Activated CD8-positive, alpha-beta memory T cell treated with anti-CD3 and anti-CD28 coated beads for 1 hour (primary cell): Measurements from ENCODE around the gene SLC16A13.
"Not testable (repeated sequence)": the region's sequence is repeated elsewhere in the genome, so short reads cannot be mapped to it uniquely, and the experiment has no call there.

Experiments used
- DNase-seq, 2 donors: peaks; one replicate each; pipeline ENCODE4 v3.0.0-alpha.2; 2020; ENCODE audit warnings: low read depth in 1 of 2; ENCODE audit errors: extremely low read depth in 1 of 2

The SLC16A13 gene

DNA sequence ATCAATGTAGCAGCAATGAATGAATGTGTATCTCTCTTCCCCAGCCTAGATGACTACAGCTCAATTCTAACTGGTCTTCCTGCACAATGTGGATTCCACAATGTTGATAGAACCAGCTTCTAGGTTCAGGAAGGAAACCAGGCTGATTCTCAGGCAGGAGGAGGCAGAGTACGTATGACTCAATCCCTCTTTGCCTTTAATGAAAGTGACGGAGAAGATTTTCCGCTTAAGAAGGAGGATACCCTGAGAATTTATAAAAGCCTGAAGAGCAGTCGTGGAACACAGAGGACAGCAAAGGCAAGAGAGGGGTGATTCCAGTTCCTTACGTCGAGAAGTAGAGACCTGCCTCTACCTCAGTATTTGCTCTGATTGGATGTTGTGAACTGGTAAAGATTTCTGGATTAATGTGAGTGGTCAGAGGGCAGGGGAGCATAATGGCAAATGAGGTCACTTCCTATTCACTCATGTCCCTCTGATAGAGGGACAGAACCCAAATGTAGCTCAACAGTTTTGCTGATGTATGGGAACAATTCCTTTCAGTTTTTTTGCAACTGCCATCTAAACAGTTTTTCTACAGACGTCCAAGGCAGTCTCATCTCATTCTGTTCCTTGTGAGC lies 23.1 kb downstream of the SLC16A13 start:
- no peak for DNase-seq

GRCh38 chr17:7060165-7060891 lies 24.5 kb downstream of the SLC16A13 start:
- no peak for DNase-seq

- no peak for DNase-seq
These were observed 27.8 kb downstream of the SLC16A13 start for GRCh38 chr17:7063518-7064094.

DNA sequence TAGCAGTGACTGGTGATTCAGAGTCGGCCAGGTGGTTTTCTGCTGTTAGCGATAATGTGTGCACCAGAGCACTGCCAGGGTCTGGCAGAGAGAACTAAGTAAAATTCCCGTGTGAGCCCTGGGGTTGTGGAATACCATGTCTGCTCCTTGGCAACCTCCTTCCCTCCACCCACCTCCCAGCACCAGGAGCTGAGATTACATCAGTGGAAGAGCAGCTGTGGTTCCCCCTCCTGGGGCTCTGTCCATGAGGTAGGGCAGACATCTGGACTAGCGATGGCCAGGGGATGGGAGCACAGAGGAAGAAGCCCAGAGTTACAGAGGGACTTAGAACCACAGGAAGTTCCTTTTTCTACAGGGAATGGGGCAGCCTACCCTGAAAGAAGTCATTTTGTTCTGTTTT lies 28.4 kb downstream of the SLC16A13 start:
- DNase-seq = no peak

DNA sequence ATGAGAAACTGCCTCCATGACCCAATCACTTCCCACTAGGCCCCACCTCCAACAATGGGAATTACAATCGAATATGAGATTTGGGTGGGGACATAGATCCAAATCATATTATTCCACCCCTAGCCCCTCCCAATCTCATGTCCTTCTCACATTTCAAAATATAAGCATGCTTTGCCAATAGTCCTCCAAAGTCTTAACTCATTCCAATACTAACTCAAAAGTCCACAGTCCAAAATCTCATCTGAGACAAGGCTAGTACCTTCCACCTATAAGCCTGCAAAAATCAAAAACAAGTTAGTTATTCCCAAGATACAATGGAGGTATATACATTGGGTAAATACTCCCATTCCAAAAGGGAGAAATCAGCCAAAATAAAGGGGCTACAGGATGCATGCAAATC lies 31.4 kb downstream of the SLC16A13 start:
- DNase-seq = no peak

DNA sequence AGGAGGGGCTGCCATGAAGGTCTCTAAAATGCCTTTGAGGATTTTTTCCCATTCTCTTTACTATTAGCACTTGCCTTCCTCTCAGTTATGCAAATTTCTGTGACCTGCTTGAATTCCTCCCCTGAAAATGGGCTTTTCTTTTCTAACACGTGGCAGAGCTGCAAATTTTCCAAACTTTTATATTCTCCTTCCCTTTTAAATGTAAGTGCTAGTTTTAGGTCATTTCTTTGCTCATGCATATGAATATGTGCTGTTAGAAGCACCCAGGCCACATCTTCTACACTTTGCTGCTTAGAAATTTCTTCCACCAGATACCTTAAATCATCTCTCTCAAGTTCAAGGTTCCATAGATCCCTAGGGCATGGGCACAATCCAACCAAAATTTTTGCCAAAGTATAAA lies 32.5 kb downstream of the SLC16A13 start:
- DNase-seq = no peak

DNA sequence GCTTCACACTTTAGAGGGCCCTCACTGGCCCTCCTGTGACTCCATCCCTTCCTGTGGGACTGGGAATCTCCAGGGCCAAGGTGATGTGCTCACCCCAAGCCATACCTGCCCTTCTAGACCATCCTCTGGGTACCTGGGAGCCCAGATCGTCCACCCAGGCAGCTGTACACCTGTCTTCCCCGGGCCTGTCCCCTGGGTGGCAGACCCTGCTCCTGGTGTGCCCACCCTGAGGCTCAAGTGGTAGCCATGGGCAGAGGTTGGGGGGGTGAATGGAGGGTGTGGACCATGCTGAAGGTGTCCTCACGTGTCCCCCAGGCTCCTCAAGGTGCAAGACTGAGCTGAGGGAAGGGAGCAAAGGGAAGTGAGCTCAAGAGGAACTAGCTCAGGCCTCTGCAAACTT lies 34.9 kb downstream of the SLC16A13 start:
- no peak for DNase-seq

DNA sequence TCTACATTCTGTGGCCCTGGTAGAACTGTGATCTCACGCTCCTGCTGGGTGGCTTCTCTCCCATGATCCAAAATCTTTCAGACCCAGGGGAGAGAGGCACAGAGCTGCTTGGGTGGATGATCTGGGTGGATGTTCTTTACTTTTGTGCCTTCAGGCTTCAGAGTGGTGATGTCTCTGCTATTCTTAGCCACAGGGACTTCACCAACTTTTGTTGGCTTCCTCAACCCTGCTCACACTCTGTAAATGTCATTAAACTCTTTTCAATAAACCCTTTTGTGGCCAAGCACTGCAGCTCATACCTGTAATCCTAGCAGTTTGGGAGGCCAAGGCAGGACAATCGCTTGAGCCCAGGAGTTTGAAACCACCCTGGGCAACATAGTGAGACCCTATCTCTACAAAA lies 36.6 kb downstream of the SLC16A13 start:
- DNase-seq = no peak

DNA sequence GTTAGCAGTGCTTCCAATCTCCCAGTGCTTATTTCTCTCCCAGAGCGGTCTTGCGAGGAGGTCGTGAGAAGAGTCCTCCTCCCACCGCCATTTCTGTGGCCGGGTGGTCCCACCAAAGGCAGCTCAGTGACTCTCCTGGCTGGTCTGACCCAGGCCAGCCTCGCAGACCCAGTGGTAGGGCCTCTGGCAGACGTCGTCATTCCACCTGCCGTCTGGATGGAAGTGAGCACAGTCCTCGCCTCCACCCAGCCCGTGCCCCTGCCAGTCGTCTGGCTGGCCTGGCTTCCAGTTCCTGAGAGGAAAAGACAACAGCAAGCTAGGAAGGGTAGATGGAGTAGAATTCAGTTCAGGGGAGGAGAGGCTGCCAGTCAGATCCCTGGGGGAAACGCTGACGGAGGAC lies 39.1 kb downstream of the SLC16A13 start:
- DNase-seq = no peak

DNA sequence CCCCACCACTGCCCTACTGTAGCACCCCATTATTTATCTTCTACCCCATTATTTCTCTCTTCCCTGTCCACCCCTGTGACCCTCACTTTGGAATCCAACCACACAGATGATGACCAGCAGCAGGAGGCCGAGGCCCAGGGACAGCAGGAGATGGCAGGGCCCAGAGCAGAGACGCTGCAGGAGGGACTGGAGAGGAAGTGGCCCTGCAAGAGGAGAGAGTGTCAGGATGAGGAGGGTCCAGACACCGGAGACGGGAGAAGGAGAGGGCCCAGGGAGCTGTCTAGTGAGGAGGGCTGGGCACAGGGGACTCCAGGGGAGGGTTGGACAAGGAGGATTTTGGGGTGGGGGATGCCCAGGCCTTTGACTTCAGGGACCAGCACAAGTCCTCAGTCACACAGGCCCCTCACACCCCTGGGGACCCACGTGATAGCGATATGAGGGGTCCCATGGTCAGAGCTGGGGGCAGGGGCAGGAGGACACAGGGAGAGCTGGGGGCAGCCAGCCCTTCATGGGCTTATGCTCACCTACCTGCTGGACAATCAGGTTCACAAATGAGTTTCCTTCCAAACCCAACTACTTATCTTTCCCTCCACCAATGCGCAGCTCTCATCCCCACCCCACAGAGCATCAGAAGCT lies 42.2 kb downstream of the SLC16A13 start:
- no peak for DNase-seq

GRCh38 chr17:7078711-7079110 lies 42.9 kb downstream of the SLC16A13 start:
- no peak for DNase-seq

DNA sequence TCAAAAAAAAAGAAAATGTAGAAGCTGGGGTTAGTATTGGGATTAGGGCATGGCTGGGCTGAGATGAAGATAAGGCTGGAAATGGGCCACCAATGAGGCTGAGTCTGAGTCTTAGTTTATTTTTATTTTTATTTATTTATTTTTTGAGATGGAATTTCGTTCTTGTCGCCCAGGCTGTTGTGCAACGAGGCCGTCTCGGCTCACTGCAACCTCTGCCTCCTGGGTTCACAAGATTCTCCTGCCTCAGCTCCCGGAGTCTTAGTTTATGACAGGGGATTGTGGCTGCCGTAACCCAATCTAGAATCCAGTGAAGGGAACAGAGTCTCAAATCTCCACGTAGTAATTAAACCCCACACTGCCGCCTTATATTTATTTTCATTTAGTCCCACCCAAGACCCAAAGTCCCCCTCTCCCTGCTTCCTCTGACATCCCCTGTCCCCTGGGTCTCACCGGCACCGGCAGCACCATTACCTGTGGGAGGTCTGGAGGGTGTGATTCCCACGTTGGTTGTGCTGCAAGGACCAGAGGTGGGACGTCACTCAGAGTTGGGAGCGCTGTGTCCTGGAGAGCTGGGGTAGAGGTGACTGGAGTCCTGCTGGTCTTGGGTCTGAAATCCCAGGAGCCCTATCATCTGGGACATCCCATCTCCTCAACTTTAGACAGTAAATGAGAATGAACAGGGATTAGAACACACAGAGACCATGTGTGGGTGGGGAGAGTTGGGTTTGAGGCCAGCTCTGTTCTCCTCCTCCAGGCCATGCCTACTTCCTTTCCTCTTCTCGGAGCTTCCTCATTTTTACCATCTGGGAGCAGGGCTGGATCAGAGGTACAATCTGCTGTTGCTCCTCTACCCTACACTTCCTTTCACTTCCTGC lies 44.0 kb downstream of the SLC16A13 start, which contains the start of gene CLEC10A:
TSS of gene CLEC10A (minus strand) at position 671 of the 875 bp plus-strand sequence. CDS start 1,439 bp downstream, outside the sequence.
- no peak for DNase-seq

DNA sequence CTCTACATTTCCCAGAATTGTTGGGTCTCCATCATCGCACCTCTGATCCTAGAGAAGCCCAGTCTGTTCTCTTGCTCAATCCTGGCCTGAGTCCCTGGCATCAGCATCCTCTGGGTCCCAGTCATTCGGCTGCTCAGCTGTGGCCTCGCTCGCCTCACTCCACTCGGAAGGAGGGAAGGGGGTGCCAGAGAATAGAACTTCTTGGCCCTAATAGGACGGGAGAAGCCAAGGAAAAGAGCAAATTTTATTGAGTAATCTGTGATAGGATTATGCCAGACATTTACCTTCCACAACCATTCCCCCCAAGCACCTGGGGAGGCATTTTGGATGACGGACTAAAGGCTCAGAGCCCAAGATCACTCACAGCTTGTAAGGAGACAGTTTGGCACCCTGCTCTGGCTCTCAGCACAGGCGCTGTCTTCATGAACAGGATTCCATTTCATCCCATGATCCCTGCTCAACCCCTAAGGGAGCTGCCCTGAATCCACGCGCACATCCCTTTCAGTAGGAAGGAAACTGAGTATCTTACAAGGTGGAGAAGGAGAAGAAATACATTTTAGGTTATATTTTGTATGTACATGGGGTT lies 44.7 kb downstream of the SLC16A13 start:
- no peak for DNase-seq

GRCh38 chr17:7081341-7082062 lies 45.7 kb downstream of the SLC16A13 start:
- peak in 1 of 2 donors; percentile 8 for DNase-seq

- no peak for DNase-seq
These were observed 47.8 kb downstream of the SLC16A13 start for GRCh38 chr17:7083592-7083991.

DNA sequence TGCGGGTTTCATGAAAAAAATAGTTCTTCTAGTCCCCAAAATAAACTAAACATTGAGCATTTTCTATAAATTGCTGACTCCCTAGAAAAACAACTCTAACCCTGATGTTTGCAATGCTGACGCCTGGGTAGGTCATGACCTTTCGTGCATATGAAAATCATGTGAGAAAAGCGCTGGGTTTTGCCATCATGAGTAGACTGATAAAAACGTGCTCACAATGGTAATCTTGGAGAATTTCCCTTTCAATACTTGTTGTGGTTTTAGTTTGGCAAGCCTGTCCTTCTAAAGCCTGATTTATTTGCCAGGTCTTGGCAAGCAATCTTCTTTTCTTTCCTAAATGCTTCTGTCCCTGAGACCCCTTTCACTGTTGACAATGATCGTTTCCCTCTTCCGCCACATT lies 48.3 kb downstream of the SLC16A13 start:
- no peak for DNase-seq

GRCh38 chr17:7088442-7088841 lies 52.6 kb downstream of the SLC16A13 start:
- DNase-seq = not testable (repeated sequence)

DNA sequence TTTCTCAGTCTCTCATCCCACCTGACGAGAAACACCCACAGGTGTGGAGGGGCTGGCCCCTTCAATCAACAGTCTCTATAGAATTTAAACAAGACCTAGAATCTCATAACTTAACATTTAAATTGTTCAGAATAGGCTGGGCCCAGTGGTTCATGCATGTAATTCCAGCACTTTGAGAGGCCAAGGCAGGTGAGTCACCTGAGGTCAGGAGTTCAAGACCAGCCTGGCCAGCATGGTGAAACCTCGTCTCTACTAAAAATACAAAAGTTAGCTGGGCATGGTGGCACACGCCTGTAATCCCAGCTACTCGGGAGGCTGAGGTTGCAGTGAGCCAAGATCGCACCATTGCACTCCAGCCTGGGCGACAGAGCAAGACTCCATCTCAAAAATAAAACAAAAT lies 53.8 kb downstream of the SLC16A13 start:
- not testable (repeated sequence) for DNase-seq
